Smooth muscle cell (in vitro differentiated cells): Measurements from ENCODE around the gene FBXO46. TPM values are rescaled to one million over a fixed set of nuclear protein-coding genes. Genes with fewer than 3 reads are reported as not detected.
A peak's percentile ranks its signal among the peaks of the same experiment; 100 is the strongest.

Experiments
- DNase-seq: peaks from one replicate; lab custom pipeline; 2025; ENCODE audit not compliant: unreplicated experiment; lab: John Stamatoyannopoulos, UW
- H2AFZ ChIP-seq: fragments of 200-600 bp; sonication (generic); 2 replicates; pipeline ENCODE4 v1.6.0; 2016; ENCODE audit warnings: antibody characterized with exemption, low read depth, mild to moderate bottlenecking
- H3F3A ChIP-seq: fragments of 200-600 bp; sonication (generic); 2 replicates; pipeline ENCODE4 v1.6.0; 2017; ENCODE audit warnings: antibody characterized with exemption, low read depth
- H3K27ac ChIP-seq: fragments of 200-600 bp; sonication (generic); 2 replicates; pipeline ENCODE4 v1.5.1; 2016; ENCODE audit warnings: low read depth, mild to moderate bottlenecking
- H3K27me3 ChIP-seq: fragments of 200-600 bp; sonication (generic); 2 replicates; pipeline ENCODE4 v1.6.1; 2016; ENCODE audit warnings: low read depth, mild to moderate bottlenecking
- H3K36me3 ChIP-seq: fragments of 200-600 bp; sonication (generic); 2 replicates; pipeline ENCODE4 v1.5.1; 2016; ENCODE audit warnings: low read depth
- H3K4me1 ChIP-seq: fragments of 200-600 bp; sonication (generic); 2 replicates; pipeline ENCODE4 v1.5.1; 2016; ENCODE audit warnings: low read depth
- H3K4me2 ChIP-seq: fragments of 200-600 bp; sonication (generic); 2 replicates; pipeline ENCODE4 v1.6.0; 2016; ENCODE audit warnings: mild to moderate bottlenecking
- H3K4me3 ChIP-seq: fragments of 200-600 bp; sonication (generic); 2 replicates; pipeline ENCODE4 v1.5.1; 2016; ENCODE audit warnings: mild to moderate bottlenecking
- H3K79me2 ChIP-seq: fragments of 200-600 bp; sonication (generic); 2 replicates; pipeline ENCODE4 v1.6.0; 2016; ENCODE audit warnings: low read depth, mild to moderate bottlenecking
- H3K9ac ChIP-seq: fragments of 200-600 bp; sonication (generic); 2 replicates; pipeline ENCODE4 v1.6.0; 2016; ENCODE audit warnings: low read depth
- H3K9me3 ChIP-seq: fragments of 200-600 bp; sonication (generic); replicated peaks from 2 replicates; pipeline ENCODE4 v1.5.1; 2016; ENCODE audit warnings: low read depth
- H4K20me1 ChIP-seq: fragments of 200-600 bp; sonication (generic); 2 replicates; pipeline ENCODE4 v1.6.0; 2016; ENCODE audit warnings: low read depth
- WGBS: methylation state at CpG from one replicate; pipeline ENCODE4 v1.1.7; 2016; ENCODE audit warnings: low lambda C conversion rate; 5-methylcytosine and 5-hydroxymethylcytosine counted together
- polyA plus RNA-seq: library from polyadenylated mRNA; unstranded; fragments of >200 nt; fragmentation: Nextera tagmentation; extraction: Ambion mirVana; gene quantifications from 2 replicates; pipeline ENCODE4 v1.2.1, GENCODE V29; 2016
- total RNA-seq: library from RNA; depleted of rRNA; stranded (reverse); fragments of >200 nt; gene quantifications from 2 replicates; pipeline ENCODE4 v1.2.3, GENCODE V29; 2014
- TF ChIP-seq, protein P1 (sequence below): fragments of 200-600 bp; sonication (generic); IDR thresholded peaks from 2 replicates; pipeline ENCODE4 v1.5.1; 2017; ENCODE audit warnings: borderline replicate concordance, mild to moderate bottlenecking, antibody characterized with exemption; ENCODE audit not compliant: insufficient read depth, poor library complexity, severe bottlenecking

The FBXO46 gene
- total RNA-seq (5.6 and 7.2 TPM in 2 replicates), polyA plus RNA-seq (7.9 and 13.1 TPM in 2 replicates)

DNA sequence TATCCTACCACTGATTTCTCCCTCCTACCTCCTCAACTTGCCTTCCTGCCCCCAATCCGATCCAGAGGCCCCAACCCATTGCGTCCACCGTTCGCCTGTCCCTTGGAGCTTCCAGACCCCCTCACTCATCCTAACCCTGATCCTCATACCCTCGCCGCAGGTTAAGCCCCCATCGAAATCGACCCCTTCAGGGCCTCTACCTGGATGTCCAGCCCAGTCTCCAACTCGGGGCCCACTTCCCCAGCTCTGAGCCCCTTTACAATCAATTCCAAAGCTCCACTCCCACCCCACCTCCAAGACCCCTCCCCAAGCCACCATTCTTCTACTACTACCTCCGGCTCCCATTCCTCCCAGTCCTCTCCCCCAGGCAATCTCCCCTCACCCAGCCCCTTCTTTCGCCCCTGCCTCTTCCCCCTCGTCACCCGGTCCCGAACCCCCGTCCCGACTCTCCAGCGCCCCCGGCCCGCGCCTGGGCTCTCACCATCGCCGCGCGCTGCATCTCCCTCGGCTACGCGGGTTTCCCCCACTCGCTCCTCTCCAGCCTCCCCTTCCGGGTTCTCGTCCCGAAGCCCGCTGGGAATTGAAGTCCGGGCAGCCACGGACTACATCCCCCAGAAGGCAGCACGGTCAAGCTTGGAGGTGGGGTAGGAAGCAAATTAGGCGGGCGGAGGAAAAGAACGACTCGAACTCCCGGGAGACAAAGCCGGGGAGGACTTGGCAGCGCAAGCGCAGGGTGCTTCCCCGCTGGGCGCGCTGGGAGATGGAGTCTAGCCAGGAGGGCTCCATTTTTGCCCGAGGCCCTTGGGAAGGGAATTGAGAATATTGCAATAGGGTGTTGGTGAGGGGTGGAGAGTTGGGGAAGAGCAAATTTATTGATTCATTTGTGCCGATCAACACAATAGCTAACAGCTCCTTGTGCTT, at the start of gene FBXO46:
TSS of gene FBXO46 (minus strand) at position 529 of the 921 bp plus-strand sequence. CDS start 17,401 bp downstream, outside the sequence.
- peak within 1 kb of the TSS; percentile 66 for H3K4me3 ChIP-seq
- DNase-seq, result peak; percentile 83
- no peak within 1 kb of the TSS for H3K27ac ChIP-seq
- H3K79me2 ChIP-seq, result peaks cover 49% of the 10 kb centered on the region
- H3K36me3 ChIP-seq, result no peaks in the 10 kb centered on the region
- H4K20me1 ChIP-seq, result peaks cover 32% of the 10 kb centered on the region
- peak within 1 kb of the TSS; percentile 23 for H2AFZ ChIP-seq
- WGBS, result 2% methylated on average over 35 of the region's 48 CpGs
- H3K9me3 ChIP-seq, result no peaks in the 10 kb centered on the region
- no peaks in the 10 kb centered on the region for H3F3A ChIP-seq
- no peaks in the 10 kb centered on the region for H3K27me3 ChIP-seq
- peak within 1 kb of the TSS; percentile 74 for H3K9ac ChIP-seq
- TF ChIP-seq, protein P1, sequence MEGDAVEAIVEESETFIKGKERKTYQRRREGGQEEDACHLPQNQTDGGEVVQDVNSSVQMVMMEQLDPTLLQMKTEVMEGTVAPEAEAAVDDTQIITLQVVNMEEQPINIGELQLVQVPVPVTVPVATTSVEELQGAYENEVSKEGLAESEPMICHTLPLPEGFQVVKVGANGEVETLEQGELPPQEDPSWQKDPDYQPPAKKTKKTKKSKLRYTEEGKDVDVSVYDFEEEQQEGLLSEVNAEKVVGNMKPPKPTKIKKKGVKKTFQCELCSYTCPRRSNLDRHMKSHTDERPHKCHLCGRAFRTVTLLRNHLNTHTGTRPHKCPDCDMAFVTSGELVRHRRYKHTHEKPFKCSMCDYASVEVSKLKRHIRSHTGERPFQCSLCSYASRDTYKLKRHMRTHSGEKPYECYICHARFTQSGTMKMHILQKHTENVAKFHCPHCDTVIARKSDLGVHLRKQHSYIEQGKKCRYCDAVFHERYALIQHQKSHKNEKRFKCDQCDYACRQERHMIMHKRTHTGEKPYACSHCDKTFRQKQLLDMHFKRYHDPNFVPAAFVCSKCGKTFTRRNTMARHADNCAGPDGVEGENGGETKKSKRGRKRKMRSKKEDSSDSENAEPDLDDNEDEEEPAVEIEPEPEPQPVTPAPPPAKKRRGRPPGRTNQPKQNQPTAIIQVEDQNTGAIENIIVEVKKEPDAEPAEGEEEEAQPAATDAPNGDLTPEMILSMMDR, result peak; percentile 8
- H3K4me1 ChIP-seq, result peaks cover 4% of the 10 kb centered on the region
- H3K4me2 ChIP-seq, result peak within 1 kb of the TSS; percentile 89

DNA sequence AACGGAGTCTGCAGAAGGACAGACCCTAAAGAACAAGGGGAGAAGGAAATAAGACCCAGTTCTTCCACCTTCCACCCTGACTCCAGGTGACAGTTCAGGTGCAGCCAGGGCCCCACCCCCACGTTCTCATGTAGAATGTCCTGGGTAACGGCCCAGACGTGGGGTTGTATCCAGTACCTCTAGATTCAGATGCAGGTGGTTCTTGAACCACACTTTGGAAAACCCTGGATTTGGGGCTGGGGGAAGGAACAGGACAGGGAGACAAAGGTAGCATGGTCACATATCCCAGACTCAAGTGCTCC, 49.4 kb upstream of the FBXO46 start:
- no peak overlapping the region for H3K9ac ChIP-seq
- no peaks in the 10 kb centered on the region for H3K27me3 ChIP-seq
- 73% methylated on average over 4 of the region's 4 CpGs for WGBS
- peaks cover 59% of the 10 kb centered on the region for H4K20me1 ChIP-seq
- H3K9me3 ChIP-seq, result no peaks in the 10 kb centered on the region
- H3K4me2 ChIP-seq, result peak overlapping the region; percentile 88
- H3K27ac ChIP-seq, result no peak overlapping the region
- TF ChIP-seq, protein P1, result no peak
- no peak for DNase-seq
- H3F3A ChIP-seq, result peaks cover 24% of the 10 kb centered on the region
- peaks cover 14% of the 10 kb centered on the region for H3K79me2 ChIP-seq
- H3K36me3 ChIP-seq, result no peaks in the 10 kb centered on the region
- peaks cover 27% of the 10 kb centered on the region for H3K4me1 ChIP-seq
- H2AFZ ChIP-seq, result no peak overlapping the region
- no peak overlapping the region for H3K4me3 ChIP-seq

- Histone ChIP-seq H3K9ac (no peak overlapping the region), H3K27ac (no peak overlapping the region), H3K36me3 (no peaks in the 10 kb centered on the region), H3K4me2 (peak overlapping the region; percentile 88), H3F3A (peaks cover 24% of the 10 kb centered on the region), H3K79me2 (peaks cover 10% of the 10 kb centered on the region), H3K4me1 (peaks cover 27% of the 10 kb centered on the region), H2AFZ (no peak overlapping the region), H3K27me3 (no peaks in the 10 kb centered on the region), H3K4me3 (no peak overlapping the region), H3K9me3 (no peaks in the 10 kb centered on the region), H4K20me1 (peaks cover 54% of the 10 kb centered on the region)
- TF ChIP-seq, protein P1, result peak; percentile 37
- 33% methylated on average over 37 of the region's 48 CpGs for WGBS
- DNase-seq, result no peak
Measured at GRCh38 chr19:45779231-45780145, 48.8 kb upstream of the FBXO46 start.
